Activated CD4-positive, CD25-positive, alpha-beta regulatory T cell treated with anti-CD3 and anti-CD28 coated beads, Interleukin-2, amount 50 U/mL, for 24 hours (primary cell): ENCODE data around the gene THNSL1.
"Not testable (repeated sequence)": the region's sequence is repeated elsewhere in the genome, so short reads cannot be mapped to it uniquely, and the experiment has no call there.

Experiments used
- ATAC-seq, 2 donors: fragments of 150-1000 bp; cut with Tn5 transposase; one replicate each; pipeline ENCODE4 v1.10.0; 2021; ENCODE audit warnings: mild to moderate bottlenecking in 1 of 2, moderate library complexity in 1 of 2

The THNSL1 gene

GRCh38 chr10:25016376-25017153 is at the start of gene THNSL1:
Gene THNSL1 (plus strand): TSS chr10:25016612. CDS start chr10:25023224, 6,612 bp downstream.
- peak; percentile 97 for ATAC-seq

- no peak for ATAC-seq
Observed at GRCh38 chr10:24966962-24967481, 49.4 kb upstream of the THNSL1 start.

GRCh38 chr10:24968349-24968748 is 48.1 kb upstream of the THNSL1 start:
- no peak for ATAC-seq

GRCh38 chr10:24968951-24969350 is 47.5 kb upstream of the THNSL1 start:
- not testable (repeated sequence) for ATAC-seq

GRCh38 chr10:24969841-24970281 is 46.6 kb upstream of the THNSL1 start:
- ATAC-seq = no peak

GRCh38 chr10:24971374-24971773 is 45.0 kb upstream of the THNSL1 start:
- ATAC-seq = no peak

GRCh38 chr10:24973163-24973562 is 43.2 kb upstream of the THNSL1 start:
- no peak for ATAC-seq

GRCh38 chr10:24974976-24975375 is 41.4 kb upstream of the THNSL1 start:
- ATAC-seq = no peak

- ATAC-seq = no peak
Observed at GRCh38 chr10:24979685-24980084, 36.7 kb upstream of the THNSL1 start.

GRCh38 chr10:24981161-24981710 is 35.2 kb upstream of the THNSL1 start:
- no peak for ATAC-seq

- no peak for ATAC-seq
Observed at GRCh38 chr10:24982319-24983112, 33.9 kb upstream of the THNSL1 start.

GRCh38 chr10:24983130-24983529 is 33.3 kb upstream of the THNSL1 start:
- ATAC-seq = no peak

GRCh38 chr10:24983946-24984345 is 32.5 kb upstream of the THNSL1 start:
- no peak for ATAC-seq

- ATAC-seq = no peak
Observed at GRCh38 chr10:24984906-24985305, 31.5 kb upstream of the THNSL1 start.

GRCh38 chr10:24988831-24989640 is 27.4 kb upstream of the THNSL1 start:
- ATAC-seq = no peak

- ATAC-seq = no peak
Observed at GRCh38 chr10:24989867-24990266, 26.5 kb upstream of the THNSL1 start.

- ATAC-seq = no peak
Observed at GRCh38 chr10:24991298-24991697, 25.1 kb upstream of the THNSL1 start.

- ATAC-seq = no peak
Observed at GRCh38 chr10:24992512-24993133, 23.8 kb upstream of the THNSL1 start.

- ATAC-seq = no peak
Observed at GRCh38 chr10:24993237-24993958, 23.0 kb upstream of the THNSL1 start.

- no peak for ATAC-seq
Observed at GRCh38 chr10:24995072-24995471, 21.3 kb upstream of the THNSL1 start.

- ATAC-seq = no peak
Observed at GRCh38 chr10:24998044-24998443, 18.4 kb upstream of the THNSL1 start.
